BJ (cell line): ENCODE measurements around the gene PRRX2. TPM values are rescaled to one million over a fixed set of nuclear protein-coding genes. Genes with fewer than 3 reads are reported as not detected.

ENCODE experiments used
- CTCF ChIA-PET: fragments of 350-600 bp; formaldehyde crosslinking; extraction: SDS; loops from one replicate; lab custom pipeline; 2021; ENCODE audit warnings: antibody characterized with exemption, inconsistent platforms; lab: Yijun Ruan, JAX
- POLR2A ChIA-PET: fragments of 300-600 bp; sonication (Branson Sonifier 250); formaldehyde crosslinking; extraction: SDS; loops from one replicate; lab custom pipeline; 2021; ENCODE audit warnings: antibody characterized with exemption; lab: Charles Lee
- DNase-seq: peaks from one replicate; pipeline ENCODE4 v3.0.0-alpha.2; 2011; ENCODE audit warnings: low read depth
- H3K27me3 ChIP-seq: 2 replicates; pipeline ENCODE4 v1.6.0; 2011; ENCODE audit warnings: low read length; ENCODE audit not compliant: control insufficient read depth, insufficient read depth
- H3K36me3 ChIP-seq: 2 replicates; pipeline ENCODE4 v1.5.1; 2011; ENCODE audit warnings: low read length; ENCODE audit not compliant: control insufficient read depth, insufficient read depth
- H3K4me3 ChIP-seq: 2 replicates; pipeline ENCODE4 v1.5.1; 2011; ENCODE audit warnings: low read depth, mild to moderate bottlenecking, control low read depth, low read length
- polyA plus RNA-seq: library from polyadenylated mRNA; depleted of rRNA; stranded (reverse); fragments of >200 nt; gene quantifications from 2 replicates; pipeline ENCODE4 v1.2.3, GENCODE V29; 2011
- TF ChIP-seq, protein P1 (sequence below): IDR thresholded peaks from 2 replicates; pipeline ENCODE4 v1.5.1; 2011; ENCODE audit warnings: low read depth, mild to moderate bottlenecking, control low read depth, inconsistent platforms, low read length, moderate library complexity; ENCODE audit not compliant: insufficient read depth

The PRRX2 gene
- polyA plus RNA-seq, 1 experiment = 37.4 TPM

DNA sequence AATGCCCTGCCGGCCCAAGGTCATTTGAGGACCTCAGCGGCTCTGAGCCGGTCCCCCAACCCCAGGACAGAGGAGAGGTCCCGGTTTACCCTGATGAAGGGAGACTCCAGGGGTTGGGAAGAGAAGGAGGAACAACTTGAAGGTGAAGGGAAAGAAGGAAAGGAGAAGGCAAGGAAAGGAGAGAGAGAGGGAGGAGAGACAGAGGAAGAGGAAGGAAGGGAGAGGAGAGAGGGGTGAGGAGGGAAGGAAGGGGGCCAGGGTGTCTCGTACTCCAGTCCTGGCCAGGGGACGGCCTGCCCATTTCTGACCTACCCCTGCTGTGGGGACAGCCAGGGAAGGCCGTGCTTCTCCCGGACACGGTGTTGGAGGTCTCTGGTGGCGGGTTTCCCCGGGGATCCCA, 1.9 kb downstream of the PRRX2 start:
- Histone ChIP-seq H3K36me3 (peaks cover 4% of the 10 kb centered on the region), H3K4me3 (peak overlapping the region; percentile 83), H3K27me3 (no peaks in the 10 kb centered on the region)
- CTCF ChIA-PET = interaction anchor here (0.6 to 1.8 kb wide), 2 partner anchors 25 to 71 kb away, joined by 3 to 5 read pairs; partner anchors contain the start of gene ASB6
- POLR2A ChIA-PET = no interaction called here
- DNase-seq = no peak
- TF ChIP-seq, protein P1, sequence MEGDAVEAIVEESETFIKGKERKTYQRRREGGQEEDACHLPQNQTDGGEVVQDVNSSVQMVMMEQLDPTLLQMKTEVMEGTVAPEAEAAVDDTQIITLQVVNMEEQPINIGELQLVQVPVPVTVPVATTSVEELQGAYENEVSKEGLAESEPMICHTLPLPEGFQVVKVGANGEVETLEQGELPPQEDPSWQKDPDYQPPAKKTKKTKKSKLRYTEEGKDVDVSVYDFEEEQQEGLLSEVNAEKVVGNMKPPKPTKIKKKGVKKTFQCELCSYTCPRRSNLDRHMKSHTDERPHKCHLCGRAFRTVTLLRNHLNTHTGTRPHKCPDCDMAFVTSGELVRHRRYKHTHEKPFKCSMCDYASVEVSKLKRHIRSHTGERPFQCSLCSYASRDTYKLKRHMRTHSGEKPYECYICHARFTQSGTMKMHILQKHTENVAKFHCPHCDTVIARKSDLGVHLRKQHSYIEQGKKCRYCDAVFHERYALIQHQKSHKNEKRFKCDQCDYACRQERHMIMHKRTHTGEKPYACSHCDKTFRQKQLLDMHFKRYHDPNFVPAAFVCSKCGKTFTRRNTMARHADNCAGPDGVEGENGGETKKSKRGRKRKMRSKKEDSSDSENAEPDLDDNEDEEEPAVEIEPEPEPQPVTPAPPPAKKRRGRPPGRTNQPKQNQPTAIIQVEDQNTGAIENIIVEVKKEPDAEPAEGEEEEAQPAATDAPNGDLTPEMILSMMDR = no peak

DNA sequence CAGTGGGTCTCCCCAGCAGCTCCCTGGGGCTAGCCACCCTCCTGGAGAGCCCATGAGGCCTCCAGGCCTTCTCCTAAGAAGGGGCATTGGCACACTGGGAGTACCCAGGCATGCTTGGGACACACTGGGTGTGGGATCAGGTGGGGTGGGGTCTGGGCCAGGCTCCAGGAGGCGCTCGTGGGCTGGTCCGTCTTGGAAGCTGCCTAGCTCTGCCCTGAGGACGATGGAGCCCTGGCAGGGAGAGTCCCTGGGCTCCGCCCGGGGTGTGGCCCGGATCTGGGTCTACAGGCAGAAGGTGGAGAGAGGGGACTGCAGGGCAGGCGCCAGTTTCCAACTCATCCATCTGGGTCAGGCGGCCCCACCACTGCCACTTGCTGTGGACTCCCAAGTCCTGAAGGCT, 2.4 kb downstream of the PRRX2 start:
- peaks cover 4% of the 10 kb centered on the region for H3K36me3 ChIP-seq
- TF ChIP-seq, protein P1 = 0 out of 2 replicates have a peak, but pooled peaks have one; percentile 8
- no peaks in the 10 kb centered on the region for H3K27me3 ChIP-seq
- H3K4me3 ChIP-seq = peak overlapping the region; percentile 83
- ChIA-PET POLR2A (interaction anchor here (0.7 kb wide), 1 partner anchor 248 kb away, joined by 9 read pairs; no protein-coding TSS in a partner anchor), CTCF (no interaction called here)
- DNase-seq = no peak

DNA sequence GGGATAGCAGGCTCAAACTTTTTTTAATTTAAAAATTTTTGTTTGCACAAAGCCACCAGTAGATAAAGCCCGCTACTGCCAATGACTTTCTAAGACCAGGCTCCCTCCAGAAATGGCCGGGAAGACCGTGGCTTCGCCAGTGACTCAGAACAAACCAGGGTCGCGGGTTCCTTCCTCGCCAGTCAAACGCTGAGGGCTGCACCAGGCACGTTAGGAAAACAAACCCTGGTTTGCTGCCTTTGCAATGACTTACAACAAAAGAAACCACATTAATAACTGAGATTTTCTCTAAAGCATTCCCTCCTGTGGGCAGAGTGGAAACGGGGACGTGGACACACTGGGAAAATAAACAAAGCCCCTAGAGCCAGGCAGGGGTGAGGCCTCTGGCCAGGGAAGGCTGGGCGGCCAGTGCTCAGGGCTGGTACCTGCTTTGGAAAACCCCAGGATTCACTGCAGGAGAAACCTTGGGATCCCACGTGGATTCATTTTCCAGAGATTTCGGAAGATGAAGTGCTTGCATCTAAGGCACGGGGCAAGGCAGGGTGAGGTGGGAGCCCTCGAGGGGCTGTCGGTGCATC, 3.8 kb downstream of the PRRX2 start:
- Histone ChIP-seq H3K4me3 (no peak overlapping the region), H3K27me3 (no peaks in the 10 kb centered on the region), H3K36me3 (peaks cover 4% of the 10 kb centered on the region)
- TF ChIP-seq, protein P1 = no peak
- DNase-seq = peak; percentile 26
- ChIA-PET CTCF (no interaction called here), POLR2A (no interaction called here)

DNA sequence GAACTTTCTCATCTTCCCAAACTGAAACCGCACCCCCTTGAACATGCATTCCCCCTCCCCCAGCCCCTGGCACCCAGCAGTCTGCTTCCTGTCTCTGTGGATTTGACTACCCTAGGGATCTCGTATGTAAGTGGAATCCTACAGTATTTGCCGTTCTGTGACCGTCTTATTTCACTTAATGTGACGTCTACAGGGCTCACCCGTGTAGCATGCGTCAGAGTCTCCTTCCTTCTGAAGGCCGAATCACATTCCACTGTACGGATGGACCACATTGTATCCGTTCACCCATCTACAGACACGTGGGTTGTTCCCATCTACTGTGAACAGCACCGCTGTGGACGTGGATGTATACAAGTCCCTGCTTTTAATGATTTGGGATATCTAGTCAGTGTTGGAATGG, 4.5 kb downstream of the PRRX2 start:
- TF ChIP-seq, protein P1 = no peak
- ChIA-PET POLR2A (no interaction called here), CTCF (no interaction called here)
- DNase-seq = no peak
- Histone ChIP-seq H3K36me3 (peaks cover 4% of the 10 kb centered on the region), H3K4me3 (no peak overlapping the region), H3K27me3 (no peaks in the 10 kb centered on the region)

DNA sequence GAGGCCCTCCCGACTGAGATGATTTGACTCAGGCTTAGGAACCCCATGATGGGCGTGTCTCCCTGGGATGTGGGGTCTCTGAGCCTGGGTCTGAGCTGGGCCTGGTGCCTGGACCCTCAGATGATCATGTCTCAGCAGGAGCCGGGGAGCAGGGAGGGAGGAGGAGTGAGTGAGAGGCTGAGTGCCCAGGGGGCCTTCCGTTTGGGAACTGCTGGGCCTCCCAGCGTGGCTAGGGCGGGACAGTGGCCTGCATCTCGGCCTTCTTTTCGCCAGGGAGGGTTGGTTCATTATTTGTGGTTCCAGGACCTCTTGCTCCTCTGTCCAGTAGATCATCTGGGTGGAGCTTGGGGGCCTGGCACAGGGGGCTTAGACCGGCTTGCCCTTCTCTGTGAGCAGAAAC, 5.6 kb downstream of the PRRX2 start:
- Histone ChIP-seq H3K27me3 (no peaks in the 10 kb centered on the region), H3K4me3 (no peak overlapping the region), H3K36me3 (peaks cover 5% of the 10 kb centered on the region)
- ChIA-PET CTCF (interaction anchor here (0.6 to 1.4 kb wide), 2 partner anchors 26 to 67 kb away, joined by 3 to 6 read pairs; no protein-coding TSS in a partner anchor), POLR2A (no interaction called here)
- DNase-seq = no peak
- TF ChIP-seq, protein P1 = no peak
